Measurements from ENCODE around the gene TUBGCP5. TPM values are rescaled to one million over a fixed set of nuclear protein-coding genes. Genes with fewer than 3 reads are reported as not detected.

The TUBGCP5 gene
- total and polyA plus RNA-seq, 7 donors: 3.0 to 32.3 (median 18.1) TPM

- H3K4me3 ChIP-seq: no peak overlapping the region
- no peaks in the 10 kb centered on the region for H3K27me3 ChIP-seq
- peaks cover 0 to 81% (median 65%) of the 10 kb centered on the region in 4 donors for H3K4me1 ChIP-seq
- no peaks in the 10 kb centered on the region for H3K36me3 ChIP-seq
- 94 to 96% methylated on average over 8 of the region's 8 CpGs for WGBS, 2 donors
- no peaks in the 10 kb centered on the region for H3K9me3 ChIP-seq
- H3K27ac ChIP-seq: no peak overlapping the region
- intact Hi-C loops (cut with DNase I): no loop called here
- peak; percentile 39 for DNase-seq
- TF ChIP-seq POLR2AphosphoS5 (IDR thresholded peaks at IDR 0.05): no peak
- TF ChIP-seq POLR2A (IDR thresholded peaks at IDR 0.05): no peak
- no peak for TF ChIP-seq CTCF (IDR thresholded peaks at IDR 0.05)
- no peak for TF ChIP-seq EP300 (IDR thresholded peaks at IDR 0.05)
Measured at GRCh38 chr15:22960556-22960955, 78.8 kb downstream of the TUBGCP5 start.

- Histone ChIP-seq H3K4me3 (no peak overlapping the region), H3K9me3 (no peaks in the 10 kb centered on the region), H3K27me3 (no peaks in the 10 kb centered on the region), H3K36me3 (no peaks in the 10 kb centered on the region), H3K27ac (peak overlapping the region in 1 of 4 donors; percentile 8), H3K4me1 (peaks cover 0 to 81% (median 70%) of the 10 kb centered on the region in 4 donors)
- DNase-seq: peak; percentile 58
- intact Hi-C loops (cut with DNase I): no loop called here
- 94% methylated on average over 11 of the region's 11 CpGs for WGBS, 2 donors
- no peak for TF ChIP-seq CTCF (IDR thresholded peaks at IDR 0.05)
- TF ChIP-seq EP300 (IDR thresholded peaks at IDR 0.05): no peak
- TF ChIP-seq POLR2AphosphoS5 (IDR thresholded peaks at IDR 0.05): no peak
- no peak for TF ChIP-seq POLR2A (IDR thresholded peaks at IDR 0.05)
Measured at GRCh38 chr15:22960126-22960525, 79.2 kb downstream of the TUBGCP5 start.

- Histone ChIP-seq H3K27ac (peak overlapping the region in 1 of 4 donors; percentile 8), H3K4me3 (no peak overlapping the region), H3K9me3 (no peaks in the 10 kb centered on the region), H3K4me1 (peaks cover 0 to 83% (median 73%) of the 10 kb centered on the region in 4 donors), H3K36me3 (no peaks in the 10 kb centered on the region), H3K27me3 (no peaks in the 10 kb centered on the region)
- peak; percentile 61 for DNase-seq
- WGBS, 2 donors: 91 to 92% methylated on average over 33 of the region's 33 CpGs
- intact Hi-C loops (cut with DNase I): no loop called here
- no peak for TF ChIP-seq POLR2A (IDR thresholded peaks at IDR 0.05)
- TF ChIP-seq POLR2AphosphoS5 (IDR thresholded peaks at IDR 0.05): no peak
- no peak for TF ChIP-seq CTCF (IDR thresholded peaks at IDR 0.05)
- no peak for TF ChIP-seq EP300 (IDR thresholded peaks at IDR 0.05)
Measured at GRCh38 chr15:22959321-22960101, 79.9 kb downstream of the TUBGCP5 start.

DNA sequence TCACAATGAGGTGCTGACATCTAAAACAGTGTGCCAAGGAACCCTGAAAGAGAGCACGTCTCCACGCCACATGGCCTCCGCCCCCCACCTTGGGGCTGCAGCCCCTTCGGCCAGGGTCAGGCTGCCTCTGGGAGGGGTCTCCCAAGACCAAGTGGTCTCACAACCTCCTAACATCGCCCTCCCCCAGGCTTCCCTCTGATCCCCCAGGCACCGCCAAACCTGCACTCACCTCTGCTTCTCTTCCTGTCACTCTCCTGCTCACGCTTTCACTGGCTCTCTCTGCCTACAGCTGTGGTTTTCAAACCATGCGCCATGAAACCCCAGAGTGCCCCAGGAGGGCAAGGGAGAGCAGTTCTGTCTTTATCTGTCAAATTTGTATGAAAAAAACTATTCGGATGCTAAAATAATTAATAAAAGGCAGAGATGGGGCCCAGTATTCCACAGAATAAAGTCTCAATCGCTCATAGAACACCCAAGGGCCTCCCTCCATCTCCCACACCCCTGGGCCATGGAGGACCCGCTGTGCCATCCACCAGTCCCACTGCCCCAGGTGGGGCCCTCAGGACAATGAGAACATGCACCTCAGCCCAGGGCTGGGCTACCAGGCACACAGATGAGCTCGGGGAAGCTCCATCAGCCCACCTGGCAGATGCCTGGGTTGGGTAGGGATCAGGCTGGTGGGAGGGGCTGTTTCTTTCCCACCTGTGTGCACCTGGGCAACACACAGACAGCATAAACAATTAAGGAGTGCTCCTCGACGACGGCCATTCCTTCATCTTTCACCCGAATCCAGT, 80.7 kb downstream of the TUBGCP5 start:
- intact Hi-C loops (cut with DNase I): no loop called here
- 80 to 91% methylated on average over 16 of the region's 16 CpGs for WGBS, 2 donors
- peak; percentile 44 for DNase-seq
- H3K36me3 ChIP-seq: no peaks in the 10 kb centered on the region
- H3K27me3 ChIP-seq: no peaks in the 10 kb centered on the region
- no peak overlapping the region for H3K4me3 ChIP-seq
- H3K27ac ChIP-seq: no peak overlapping the region
- H3K9me3 ChIP-seq: no peaks in the 10 kb centered on the region
- no peak for TF ChIP-seq EP300 (IDR thresholded peaks at IDR 0.05)
- H3K4me1 ChIP-seq: peaks cover 0 to 83% (median 71%) of the 10 kb centered on the region in 4 donors

GRCh38 chr15:22956978-22957260, 82.5 kb downstream of the TUBGCP5 start:
- H3K36me3 ChIP-seq: no peaks in the 10 kb centered on the region
- H3K27me3 ChIP-seq: no peaks in the 10 kb centered on the region
- peaks cover 0 to 81% (median 71%) of the 10 kb centered on the region in 4 donors for H3K4me1 ChIP-seq
- no peak for TF ChIP-seq POLR2AphosphoS5 (IDR thresholded peaks at IDR 0.05)
- TF ChIP-seq CTCF (IDR thresholded peaks at IDR 0.05): no peak
- TF ChIP-seq POLR2A (IDR thresholded peaks at IDR 0.05): no peak
- TF ChIP-seq EP300 (IDR thresholded peaks at IDR 0.05): no peak
- no peaks in the 10 kb centered on the region for H3K9me3 ChIP-seq
- intact Hi-C loops (cut with DNase I): no loop called here
- DNase-seq: peak; percentile 36
- 87 to 95% methylated on average over 14 of the region's 14 CpGs for WGBS, 2 donors
- H3K4me3 ChIP-seq: no peak overlapping the region
- peak overlapping the region in 2 of 4 donors; percentile 51 to 61 for H3K27ac ChIP-seq

Measured in sigmoid colon (tissue), 7 donors.